Heart right ventricle (tissue), 16 donors: Measurements from ENCODE around the gene SPA17. TPM values are rescaled to one million over a fixed set of nuclear protein-coding genes. Genes with fewer than 3 reads are reported as not detected.

Experiments
- ATAC-seq, 8 donors: fragments of 200-7000 bp; cut with Tn5 transposase; one replicate each; pipeline ENCODE4 v1.9.1; 2020; ENCODE audit warnings: mild to moderate bottlenecking in 8 of 8, moderate library complexity in 8 of 8, moderate number of reproducible peaks in 1 of 8
- DNase-seq, 2 donors: peaks; one replicate each; pipeline ENCODE4 v3.0.0-alpha.2; 2020
- H3K27ac ChIP-seq, 10 donors: fragments of 200-600 bp; sonication (generic) in 2 of 10; one replicate each; pipeline versions ENCODE4 v1.5.0 to v1.8.0; 2020 to 2022; ENCODE audit warnings: mild to moderate bottlenecking in 3 of 10
- H3K27me3 ChIP-seq, 7 donors: fragments of 200-600 bp; one replicate each; pipeline ENCODE4 v1.8.0; 2021 to 2022; ENCODE audit warnings: mild to moderate bottlenecking in 2 of 7
- H3K36me3 ChIP-seq, 9 donors: fragments of 200-600 bp; sonication (generic) in 1 of 9; one replicate each; pipeline versions ENCODE4 v1.5.0 to v1.8.0; 2020 to 2022; ENCODE audit warnings: mild to moderate bottlenecking in 2 of 9
- H3K4me1 ChIP-seq, 9 donors: fragments of 200-600 bp; sonication (generic) in 1 of 9; one replicate each; pipeline versions ENCODE4 v1.5.0 to v1.8.0; 2020 to 2022; ENCODE audit warnings: mild to moderate bottlenecking in 4 of 9
- H3K4me3 ChIP-seq, 10 donors: fragments of 200-600 bp; sonication (generic) in 2 of 10; one replicate each; pipeline versions ENCODE4 v1.5.0 to v1.8.0; 2020 to 2022; ENCODE audit warnings: mild to moderate bottlenecking in 7 of 10, moderate library complexity in 2 of 10
- H3K9me3 ChIP-seq, 11 donors: fragments of 200-600 bp in 10 of 11; sonication (generic) in 2 of 11; one replicate each; pipeline versions ENCODE4 v1.5.0 to v1.8.0; 2013 to 2022; ENCODE audit warnings: mild to moderate bottlenecking in 2 of 11, control low read depth in 1 of 11, moderate library complexity in 1 of 11
- WGBS, 2 donors: extraction: QIAGEN DNeasy Blood & Tissue Kit; methylation state at CpG; one replicate each; pipeline ENCODE4 v1.1.7; 2013; ENCODE audit warnings: inconsistent platforms in 1 of 2; 5-methylcytosine and 5-hydroxymethylcytosine counted together
- intact Hi-C, 10 donors: fragments of 100-400 bp; cut with DNase I; formaldehyde crosslinking; loops; one replicate each; pipeline versions ENCODE4 v1.11.1 to v1.14.2; 2022
- polyA plus RNA-seq, 2 donors: library from polyadenylated mRNA; stranded (reverse); fragments of 200-250 nt; gene quantifications; one replicate each; pipeline ENCODE4 v1.2.3, GENCODE V29; 2013
- total RNA-seq, 10 donors: library from RNA; stranded (reverse); fragmentation: NEBNext Ultra II Directional in 3 of 10; extraction: Animal tissue kit (Norgen Biotek cat#: 25700) in 3 of 10; gene quantifications; one replicate each; pipeline versions ENCODE4 v1.2.1 to v1.2.4, GENCODE V29; 2021 to 2023
- TF ChIP-seq, protein P1 (sequence below), 9 donors: fragments of 200-600 bp; sonication (generic) in 2 of 9; IDR thresholded peaks; one replicate each; pipeline versions ENCODE4 v1.5.0 to v1.8.0; 2021 to 2022; ENCODE audit warnings: antibody characterized with exemption in 9 of 9, mild to moderate bottlenecking in 5 of 9, moderate library complexity in 1 of 9
- donor health status: Arrhythmogenic right ventricular cardiomyopathy.
- donor health status: ischemic (EF 13 %, LVEDD 7.1; RV severe dilation, severe dysfunction).
- donor health status: healthy with polysubstance abuse.
- donor health status: DM: no; HTN: yes; CAD: no.
- donor health status: DM: no; HTN: no; CAD: no.
- donor health status: ischemic (EF 25% LVEDD 6.9; RV normal size, moderate dysfunction).
- donor health status: ischemic (EF 25% LVEDD 5.7; RV mildly dilated, moderate dysfunction).
- donor health status: healthy.
- donor health status: DM: yes; HTN: yes; CAD: no.
- donor health status: Ischemic cardiomyopathy.
- donor health status: ischemic (EF 35%, LVEDD 5.7; RV mildly dilated, moderate dysfunction).
- donor health status: nonischemic (EF 11% LVEDD 7.7; RV severe dilation, severe dysfunction).
- donor health status: DM: yes; HTN: yes; CAD: no.
- donor health status: PGD.
- donor health status: ischemic (EF 29% LVEDD 5.4; RV normal size, mild dysfunction).
- donor health status: nonischemic (EF 23%, LVEDD 6.1; RV moderate dilation, normal function).

SPA17 gene
- total and polyA plus RNA-seq, 12 donors: 0.62 to 4.9 (median 2.3) TPM

DNA sequence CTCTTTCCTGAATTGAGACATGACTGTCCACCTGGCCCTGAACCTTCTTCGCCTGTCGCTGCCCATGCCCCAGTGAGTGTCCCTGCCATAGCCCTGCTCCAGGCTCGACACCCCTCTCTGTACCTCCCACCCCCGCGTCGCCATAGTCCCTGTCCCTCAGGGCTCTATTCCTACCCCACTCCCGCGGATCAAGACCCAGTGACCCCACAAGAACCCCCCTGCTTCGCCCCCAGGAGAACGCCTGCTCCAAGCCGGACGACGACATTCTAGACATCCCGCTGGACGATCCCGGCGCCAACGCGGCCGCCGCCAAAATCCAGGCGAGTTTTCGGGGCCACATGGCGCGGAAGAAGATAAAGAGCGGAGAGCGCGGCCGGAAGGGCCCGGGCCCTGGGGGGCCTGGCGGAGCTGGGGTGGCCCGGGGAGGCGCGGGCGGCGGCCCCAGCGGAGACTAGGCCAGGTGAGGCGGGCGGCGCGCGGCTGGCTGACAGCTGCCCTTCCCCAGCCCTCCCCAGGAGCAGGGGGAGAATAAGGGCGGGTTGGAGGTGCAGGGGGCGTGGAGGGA lies 71.6 kb downstream of the SPA17 start:
- 32 to 50% methylated on average over 44 of the region's 44 CpGs for WGBS, 2 donors
- ATAC-seq: no peak
- H3K4me3 ChIP-seq: peak overlapping the region in 2 of 10 donors; percentile 53 to 65

DNA sequence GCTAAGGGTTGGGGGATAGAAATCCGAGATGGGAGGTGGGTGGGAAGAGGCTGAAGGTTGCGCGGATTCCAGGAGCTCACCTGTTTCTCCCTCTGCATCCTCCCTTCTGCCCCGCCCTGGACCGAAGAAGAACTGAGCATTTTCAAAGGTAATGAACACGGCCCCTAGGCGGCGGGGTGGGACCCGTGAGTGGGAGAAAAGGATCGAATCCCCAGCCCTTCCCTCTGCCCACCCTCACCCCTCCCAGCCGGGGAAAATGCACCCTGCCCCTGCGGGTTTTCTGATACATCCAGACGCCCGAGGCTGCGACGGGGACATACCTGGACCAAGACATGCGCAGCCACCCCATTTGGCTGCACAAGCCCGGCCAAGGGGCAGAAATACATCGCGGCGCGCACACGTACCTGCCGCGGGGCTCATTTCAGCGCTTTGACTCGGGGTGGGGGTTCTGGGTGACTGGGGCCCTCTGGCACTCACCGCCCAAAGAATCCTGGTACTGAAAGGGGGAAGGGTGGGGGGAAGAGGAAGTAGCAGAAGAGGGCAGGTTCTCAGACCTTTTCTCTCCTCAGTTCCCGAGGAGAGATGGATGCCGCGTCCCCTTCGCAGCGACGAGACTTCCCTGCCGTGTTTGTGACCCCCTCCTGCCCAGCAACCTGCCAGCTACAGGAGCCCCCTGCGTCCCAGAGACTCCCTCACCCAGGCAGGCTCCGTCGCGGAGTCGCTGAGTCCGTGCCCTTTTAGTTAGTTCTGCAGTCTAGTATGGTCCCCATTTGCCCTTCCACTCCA lies 72.3 kb downstream of the SPA17 start:
- ATAC-seq: peak in 2 of 8 donors; percentile 1 to 3
- Histone ChIP-seq H3K27ac (peak overlapping the region in 7 of 10 donors; percentile 46 to 73 (median 70)), H3K4me3 (peak overlapping the region; percentile 41 to 66 (median 53)), H3K27me3 (peaks cover 0 to 79% (median 74%) of the 10 kb centered on the region in 7 donors), H3K36me3 (peaks cover 0 to 4% (median 0%) of the 10 kb centered on the region in 9 donors), H3K4me1 (peaks cover 3 to 65% (median 50%) of the 10 kb centered on the region in 9 donors), H3K9me3 (no peaks in the 10 kb centered on the region)
- 8 to 31% methylated on average over 38 to 41 of the region's 41 CpGs for WGBS, 2 donors
- intact Hi-C loops: loop anchor here in 1 of 10 donors (10.0 kb wide), 1 partner anchor 81 kb away; no protein-coding TSS in a partner anchor
- TF ChIP-seq, protein P1, sequence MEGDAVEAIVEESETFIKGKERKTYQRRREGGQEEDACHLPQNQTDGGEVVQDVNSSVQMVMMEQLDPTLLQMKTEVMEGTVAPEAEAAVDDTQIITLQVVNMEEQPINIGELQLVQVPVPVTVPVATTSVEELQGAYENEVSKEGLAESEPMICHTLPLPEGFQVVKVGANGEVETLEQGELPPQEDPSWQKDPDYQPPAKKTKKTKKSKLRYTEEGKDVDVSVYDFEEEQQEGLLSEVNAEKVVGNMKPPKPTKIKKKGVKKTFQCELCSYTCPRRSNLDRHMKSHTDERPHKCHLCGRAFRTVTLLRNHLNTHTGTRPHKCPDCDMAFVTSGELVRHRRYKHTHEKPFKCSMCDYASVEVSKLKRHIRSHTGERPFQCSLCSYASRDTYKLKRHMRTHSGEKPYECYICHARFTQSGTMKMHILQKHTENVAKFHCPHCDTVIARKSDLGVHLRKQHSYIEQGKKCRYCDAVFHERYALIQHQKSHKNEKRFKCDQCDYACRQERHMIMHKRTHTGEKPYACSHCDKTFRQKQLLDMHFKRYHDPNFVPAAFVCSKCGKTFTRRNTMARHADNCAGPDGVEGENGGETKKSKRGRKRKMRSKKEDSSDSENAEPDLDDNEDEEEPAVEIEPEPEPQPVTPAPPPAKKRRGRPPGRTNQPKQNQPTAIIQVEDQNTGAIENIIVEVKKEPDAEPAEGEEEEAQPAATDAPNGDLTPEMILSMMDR (IDR thresholded peaks at IDR 0.05): no peak
- DNase-seq: no peak

More for the DNA sequence above, 71.6 kb downstream of the SPA17 start:
- Histone ChIP-seq H3K27me3 (peaks cover 0 to 78% (median 74%) of the 10 kb centered on the region in 7 donors), H3K4me1 (peaks cover 3 to 65% (median 53%) of the 10 kb centered on the region in 9 donors), H3K9me3 (no peaks in the 10 kb centered on the region), H3K27ac (no peak overlapping the region), H3K36me3 (no peaks in the 10 kb centered on the region)
- TF ChIP-seq, protein P1 (IDR thresholded peaks at IDR 0.05): no peak
- DNase-seq: no peak
- intact Hi-C loops: loop anchor here in 1 of 10 donors (10.0 kb wide), 1 partner anchor 81 kb away; no protein-coding TSS in a partner anchor

DNA sequence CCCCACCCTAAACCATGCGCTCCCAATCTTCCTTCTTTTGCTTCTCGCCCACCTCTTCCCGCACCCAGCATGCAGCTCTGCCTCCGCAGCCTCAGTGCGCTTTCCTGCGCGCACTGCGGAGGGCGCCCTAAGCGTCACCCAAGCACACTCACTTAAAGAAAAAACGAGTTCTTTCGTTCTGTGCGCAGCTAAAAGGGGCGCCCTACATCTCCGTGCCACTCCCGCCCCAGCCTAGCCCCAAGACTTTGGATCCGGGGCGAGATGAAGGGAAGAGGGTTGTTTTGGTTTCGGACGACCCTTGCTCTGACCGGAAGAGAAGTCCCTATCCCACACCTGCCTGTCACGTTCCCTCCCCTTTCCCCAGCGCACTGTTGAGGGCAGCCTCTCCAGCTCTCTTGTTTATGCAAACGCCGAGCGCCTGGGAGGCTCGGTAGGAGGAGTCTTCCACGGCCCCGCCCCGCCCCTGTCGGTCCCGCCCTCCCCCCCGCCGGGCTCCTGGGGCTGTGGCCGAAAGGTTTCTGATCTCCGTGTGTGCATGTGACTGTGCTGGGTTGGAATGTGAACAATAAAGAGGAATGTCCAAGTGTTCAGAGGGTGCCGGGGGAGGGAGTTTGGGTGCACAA lies 73.0 kb downstream of the SPA17 start:
- H3K4me3 ChIP-seq: peak overlapping the region; percentile 41 to 66 (median 53)
- intact Hi-C loops: loop anchor here in 1 of 10 donors (10.0 kb wide), 1 partner anchor 82 kb away; no protein-coding TSS in a partner anchor

More for the DNA sequence above, 73.0 kb downstream of the SPA17 start:
- 12 to 15% methylated on average over 37 of the region's 37 CpGs for WGBS, 2 donors
- DNase-seq (peak; percentile 75 to 82), ATAC-seq (peak; percentile 76 to 92 (median 85))
- peaks cover 3 to 66% (median 51%) of the 10 kb centered on the region in 9 donors for H3K4me1 ChIP-seq
- H3K36me3 ChIP-seq: peaks cover 0 to 6% (median 0%) of the 10 kb centered on the region in 9 donors
- no peaks in the 10 kb centered on the region for H3K9me3 ChIP-seq
- peaks cover 0 to 81% (median 71%) of the 10 kb centered on the region in 7 donors for H3K27me3 ChIP-seq
- TF ChIP-seq, protein P1 (IDR thresholded peaks at IDR 0.05): peak in 8 of 9 donors; percentile 19 to 63 (median 42)
- H3K27ac ChIP-seq: peak overlapping the region in 8 of 10 donors; percentile 29 to 73 (median 70)

Other genes starting within 250 kb of the SPA17 start
- gene OR8B4, start 249.0 kb upstream of the SPA17 start, total RNA-seq: not detected
- gene OR8B4, start 249.0 kb upstream of the SPA17 start, polyA plus RNA-seq: not detected
- gene OR8B8, start 228.2 kb upstream of the SPA17 start, total RNA-seq: not detected
- gene OR8B8, start 228.2 kb upstream of the SPA17 start, polyA plus RNA-seq: not detected
- gene OR8B12, start 130.2 kb upstream of the SPA17 start, total RNA-seq: not detected
- gene OR8B12, start 130.2 kb upstream of the SPA17 start, polyA plus RNA-seq: not detected
- not detected for gene OR8A1, start 103.9 kb upstream of the SPA17 start, total RNA-seq
- gene OR8A1, start 103.9 kb upstream of the SPA17 start, polyA plus RNA-seq: not detected
- not detected for gene PANX3, start 62.5 kb upstream of the SPA17 start, total RNA-seq
- gene PANX3, start 62.5 kb upstream of the SPA17 start, polyA plus RNA-seq: not detected
- gene TBRG1, start 51.0 kb upstream of the SPA17 start, total RNA-seq: 10 to 100 TPM; 16.4 to 21.5 (median 19.2) TPM
- gene TBRG1, start 51.0 kb upstream of the SPA17 start, polyA plus RNA-seq: 10 to 100 TPM; 19.1 to 19.2 TPM
- gene SIAE, start 165 bp upstream of the SPA17 start, total RNA-seq: 10 to 100 TPM; 67.0 to 92.9 (median 74.3) TPM
- gene SIAE, start 165 bp upstream of the SPA17 start, polyA plus RNA-seq: 10 to 100 TPM; 17.9 to 78.0 TPM
- 1 to 10 TPM; 1.5 to 7.8 (median 4.1) TPM for gene NRGN, start 66.0 kb downstream of the SPA17 start, total RNA-seq
- gene NRGN, start 66.0 kb downstream of the SPA17 start, polyA plus RNA-seq: 10 to 100 TPM in 1 of 2 donors, 1 to 10 TPM in 1; 7.3 to 26.0 TPM
- gene VSIG2, start 78.4 kb downstream of the SPA17 start, total RNA-seq: 1 to 10 TPM in 5 of 10 donors, under 1 TPM in 5; 0.72 to 2.2 (median 1.1) TPM
- gene VSIG2, start 78.4 kb downstream of the SPA17 start, polyA plus RNA-seq: 1 to 10 TPM in 1 of 2 donors, under 1 TPM in 1; 0.55 to 2.3 TPM
- gene ESAM, start 88.4 kb downstream of the SPA17 start, total RNA-seq: 10 to 100 TPM; 25.3 to 66.4 (median 44.8) TPM
- gene ESAM, start 88.4 kb downstream of the SPA17 start, polyA plus RNA-seq: 10 to 100 TPM; 47.2 to 88.1 TPM
- gene MSANTD2, start 126.5 kb downstream of the SPA17 start, total RNA-seq: 1 to 10 TPM; 2.4 to 4.6 (median 3.1) TPM
- gene MSANTD2, start 126.5 kb downstream of the SPA17 start, polyA plus RNA-seq: 10 to 100 TPM in 1 of 2 donors, 1 to 10 TPM in 1; 3.5 to 15.9 TPM
- gene ROBO3, start 191.5 kb downstream of the SPA17 start, total RNA-seq: 1 to 10 TPM; 1.5 to 7.8 (median 3.6) TPM
- gene ROBO3, start 191.5 kb downstream of the SPA17 start, polyA plus RNA-seq: 10 to 100 TPM in 1 of 2 donors, 1 to 10 TPM in 1; 4.9 to 19.8 TPM
- 10 to 100 TPM; 14.2 to 42.6 (median 22.0) TPM for gene ROBO4, start 224.0 kb downstream of the SPA17 start, total RNA-seq
- gene ROBO4, start 224.0 kb downstream of the SPA17 start, polyA plus RNA-seq: 10 to 100 TPM; 17.9 to 39.1 TPM
- not detected for gene HEPN1, start 245.3 kb downstream of the SPA17 start, total RNA-seq
- gene HEPN1, start 245.3 kb downstream of the SPA17 start, polyA plus RNA-seq: under 1 TPM in 1 of 2 donors, not detected in 1; 0.03 TPM